Adrenal gland (tissue), 5 donors: ENCODE results near the gene FAM98C.

Source experiments
- POLR2A ChIP-seq, 2 donors: fragments of 450-650 bp; IDR thresholded peaks; one replicate each; pipeline ENCODE4 v1.6.1; 2017; ENCODE audit warnings: antibody characterized with exemption in 2 of 2, mild to moderate bottlenecking in 2 of 2, moderate library complexity in 1 of 2
- TF ChIP-seq, protein P1 (sequence below), 6 experiments: fragments of 450-650 bp in 4 of 6; fragments of 200-600 bp in 2 of 6; sonication (generic) in 1 of 6; IDR thresholded peaks; 1 replicate in 5 of 6; 2 replicates in 1 of 6; pipeline versions ENCODE4 v1.5.1 to v1.8.0; 2016 to 2021; ENCODE audit warnings: antibody characterized with exemption in 6 of 6, mild to moderate bottlenecking in 2 of 6, moderate library complexity in 1 of 6
- donor health status: DM: no; HTN: no; CAD: no.

DNA sequence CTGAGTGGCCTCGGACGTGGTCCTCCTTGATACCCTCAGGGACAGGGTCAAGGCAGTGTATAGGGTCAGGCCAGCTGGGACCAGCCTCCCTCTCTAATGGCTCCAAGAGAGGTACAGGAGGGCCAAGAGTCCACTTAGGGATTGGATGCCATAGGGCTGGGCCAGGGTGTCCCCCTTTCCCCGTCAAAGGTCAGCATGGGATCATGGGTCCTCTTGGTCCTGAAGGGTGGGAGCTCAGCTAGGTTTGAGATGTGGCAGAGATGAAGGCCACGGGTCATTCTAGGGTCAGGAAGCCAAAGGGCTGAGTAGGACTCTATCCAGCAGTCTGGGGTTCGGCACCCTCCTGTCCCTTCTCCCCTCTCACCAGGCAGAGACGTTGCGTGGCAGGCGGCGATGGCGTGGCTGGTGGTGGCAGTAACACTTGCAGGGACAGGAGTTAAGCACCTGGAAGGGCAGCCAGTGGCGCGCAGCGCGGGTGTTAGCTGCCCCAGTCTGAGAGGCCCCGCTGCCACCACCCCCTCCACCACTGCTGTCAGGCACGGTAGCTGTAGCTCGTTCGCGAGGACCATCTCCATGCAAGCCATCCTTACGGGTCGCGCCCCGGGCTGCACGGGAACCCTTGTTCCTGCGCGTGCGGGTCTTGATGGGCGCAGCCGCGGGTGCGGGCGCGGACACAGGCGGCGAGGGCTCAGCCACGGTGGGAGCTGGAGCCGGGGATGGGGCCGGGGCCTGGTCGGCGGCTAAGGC is 17.7 kb upstream of the FAM98C start:
- TF ChIP-seq, protein P1, sequence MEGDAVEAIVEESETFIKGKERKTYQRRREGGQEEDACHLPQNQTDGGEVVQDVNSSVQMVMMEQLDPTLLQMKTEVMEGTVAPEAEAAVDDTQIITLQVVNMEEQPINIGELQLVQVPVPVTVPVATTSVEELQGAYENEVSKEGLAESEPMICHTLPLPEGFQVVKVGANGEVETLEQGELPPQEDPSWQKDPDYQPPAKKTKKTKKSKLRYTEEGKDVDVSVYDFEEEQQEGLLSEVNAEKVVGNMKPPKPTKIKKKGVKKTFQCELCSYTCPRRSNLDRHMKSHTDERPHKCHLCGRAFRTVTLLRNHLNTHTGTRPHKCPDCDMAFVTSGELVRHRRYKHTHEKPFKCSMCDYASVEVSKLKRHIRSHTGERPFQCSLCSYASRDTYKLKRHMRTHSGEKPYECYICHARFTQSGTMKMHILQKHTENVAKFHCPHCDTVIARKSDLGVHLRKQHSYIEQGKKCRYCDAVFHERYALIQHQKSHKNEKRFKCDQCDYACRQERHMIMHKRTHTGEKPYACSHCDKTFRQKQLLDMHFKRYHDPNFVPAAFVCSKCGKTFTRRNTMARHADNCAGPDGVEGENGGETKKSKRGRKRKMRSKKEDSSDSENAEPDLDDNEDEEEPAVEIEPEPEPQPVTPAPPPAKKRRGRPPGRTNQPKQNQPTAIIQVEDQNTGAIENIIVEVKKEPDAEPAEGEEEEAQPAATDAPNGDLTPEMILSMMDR (IDR thresholded peaks at IDR 0.05), result no peak
- no peak for TF ChIP-seq POLR2A (IDR thresholded peaks at IDR 0.05)
